GM23338 (cell line): ENCODE measurements around the gene HEBP1. TPM values are rescaled to one million over a fixed set of nuclear protein-coding genes. Genes with fewer than 3 reads are reported as not detected.
A peak's percentile ranks its signal among the peaks of the same experiment; 100 is the strongest.
"Not testable (repeated sequence)": the region's sequence is repeated elsewhere in the genome, so short reads cannot be mapped to it uniquely, and the experiment has no call there.

ENCODE experiments used
- ATAC-seq: fragments of 200-7000 bp; cut with Tn5 transposase; 3 replicates; pipeline ENCODE4 v1.9.1; 2020
- DNase-seq: peaks from one replicate; pipeline ENCODE4 v3.0.0-alpha.2; 2015; ENCODE audit warnings: low spot score
- H2AFZ ChIP-seq: fragments of 200-600 bp; sonication (generic); 2 replicates; pipeline ENCODE4 v1.8.0; 2016; ENCODE audit warnings: antibody characterized with exemption, mild to moderate bottlenecking, moderate library complexity
- H3F3A ChIP-seq: fragments of 200-600 bp; sonication (generic); replicated peaks from 2 replicates; pipeline ENCODE4 v1.8.0; 2017; ENCODE audit warnings: antibody characterized with exemption, mixed run types, low read depth
- H3K27ac ChIP-seq: fragments of 200-600 bp; sonication (generic); 2 replicates; pipeline ENCODE4 v1.6.1; 2016; ENCODE audit warnings: low read depth
- H3K27me3 ChIP-seq: fragments of 200-600 bp; sonication (generic); 2 replicates; pipeline ENCODE4 v1.8.0; 2016; ENCODE audit warnings: mild to moderate bottlenecking, mixed run types, moderate library complexity; ENCODE audit not compliant: insufficient read depth
- H3K36me3 ChIP-seq: fragments of 200-600 bp; sonication (generic); 2 replicates; pipeline ENCODE4 v1.8.0; 2016; ENCODE audit warnings: mild to moderate bottlenecking; ENCODE audit not compliant: insufficient read depth
- H3K4me1 ChIP-seq: fragments of 200-600 bp; sonication (generic); 2 replicates; pipeline ENCODE4 v1.8.0; 2016; ENCODE audit warnings: mild to moderate bottlenecking, moderate library complexity; ENCODE audit not compliant: insufficient read depth
- H3K4me2 ChIP-seq: fragments of 200-600 bp; sonication (generic); 2 replicates; pipeline ENCODE4 v1.7.1; 2017; ENCODE audit warnings: mixed run types
- H3K4me3 ChIP-seq: fragments of 200-600 bp; sonication (generic); 2 replicates; pipeline ENCODE4 v1.6.1; 2016; ENCODE audit warnings: mixed run types
- H3K79me2 ChIP-seq: fragments of 200-600 bp; sonication (generic); replicated peaks from 2 replicates; pipeline ENCODE4 v1.8.0; 2017; ENCODE audit warnings: mild to moderate bottlenecking; ENCODE audit not compliant: insufficient read depth
- H3K9me2 ChIP-seq: fragments of 200-600 bp; sonication (generic); 2 replicates; pipeline ENCODE4 v1.8.0; 2017; ENCODE audit not compliant: insufficient read depth
- H4K20me1 ChIP-seq: fragments of 200-600 bp; sonication (generic); replicated peaks from 2 replicates; pipeline ENCODE4 v1.8.0; 2017; ENCODE audit warnings: mild to moderate bottlenecking; ENCODE audit not compliant: insufficient read depth
- H3K27ac Mint-ChIP-seq: 2 replicates; pipeline ENCODE4 v1.8.0; 2020; ENCODE audit warnings: inconsistent platforms, mild to moderate bottlenecking, moderate library complexity, mixed read lengths
- H3K27me3 Mint-ChIP-seq: 3 replicates; pipeline ENCODE4 v1.8.0; 2022; ENCODE audit warnings: low read depth, mild to moderate bottlenecking, moderate library complexity, mixed read lengths, inconsistent platforms; ENCODE audit not compliant: insufficient read depth, poor library complexity
- H3K36me3 Mint-ChIP-seq: 3 replicates; pipeline ENCODE4 v1.8.0; 2021; ENCODE audit warnings: low read depth, mild to moderate bottlenecking, inconsistent platforms, moderate library complexity, mixed read lengths
- H3K4me1 Mint-ChIP-seq: 3 replicates; pipeline ENCODE4 v1.8.0; 2020; ENCODE audit warnings: mild to moderate bottlenecking, inconsistent platforms, mixed read lengths
- H3K4me3 Mint-ChIP-seq: 3 replicates; pipeline ENCODE4 v1.8.0; 2021; ENCODE audit warnings: moderate library complexity, mild to moderate bottlenecking, inconsistent platforms, mixed read lengths
- H3K9me3 Mint-ChIP-seq: 3 replicates; pipeline ENCODE4 v1.8.0; 2020; ENCODE audit warnings: moderate library complexity, mild to moderate bottlenecking, inconsistent platforms, mixed read lengths
- EZH2 ChIP-seq: fragments of 200-600 bp; sonication (generic); IDR thresholded peaks from one replicate; pipeline ENCODE4 v1.8.0; 2017; ENCODE audit warnings: antibody characterized with exemption, mild to moderate bottlenecking, low read depth; ENCODE audit not compliant: unreplicated experiment
- NANOG ChIP-seq: IDR thresholded peaks from 2 replicates; pipeline ENCODE4 v1.6.1; 2016; ENCODE audit warnings: antibody characterized with exemption, borderline replicate concordance
- POLR2AphosphoS5 ChIP-seq: IDR thresholded peaks from 2 replicates; pipeline ENCODE4 v1.6.1; 2016; ENCODE audit warnings: antibody characterized with exemption, low read depth
- REST ChIP-seq: IDR thresholded peaks from one replicate; pipeline ENCODE4 v1.6.1; 2018; ENCODE audit warnings: antibody characterized with exemption; ENCODE audit not compliant: unreplicated experiment
- ZNF331 ChIP-seq: fragments of 250-450 bp; sonication (Bioruptor Pico); IDR thresholded peaks from 2 replicates; pipeline ENCODE4 v1.5.0; 2020; ENCODE audit warnings: low read depth, mild to moderate bottlenecking, moderate library complexity
- polyA plus RNA-seq: library from polyadenylated mRNA; unstranded; fragments of >200 nt; fragmentation: Nextera tagmentation; extraction: Ambion mirVana; gene quantifications from 2 replicates; pipeline ENCODE4 v1.2.1, GENCODE V29; 2016
- total RNA-seq: library from RNA; depleted of rRNA; stranded (reverse); fragments of >200 nt; shearing (Covaris generic); gene quantifications from 2 replicates; pipeline ENCODE4 v1.2.3, GENCODE V29; 2014

The HEBP1 gene
- total and polyA plus RNA-seq, 2 experiments from 2014 or later: 25.2 to 45.1 TPM

GRCh38 chr12:13035335-13035734 is 35.3 kb upstream of the HEBP1 start:
- not testable (repeated sequence) for H3K4me1 ChIP-seq, H3K27ac ChIP-seq, H3K36me3 ChIP-seq

GRCh38 chr12:13033476-13033875 is 33.4 kb upstream of the HEBP1 start:
- Histone ChIP-seq H3K27me3 (no peaks in the 10 kb centered on the region), H3K9me2 (no peaks in the 10 kb centered on the region), H3K4me1 (peaks cover 16% of the 10 kb centered on the region), H3K36me3 (no peaks in the 10 kb centered on the region), H3K27ac (no peak overlapping the region), H3K4me2 (no peak overlapping the region), H3K4me3 (no peak overlapping the region), H3K79me2 (no peaks in the 10 kb centered on the region), H4K20me1 (no peaks in the 10 kb centered on the region), H2AFZ (no peak overlapping the region), H3F3A (no peaks in the 10 kb centered on the region)
- ATAC-seq: no peak
- Mint-ChIP-seq H3K4me1 (peaks cover 12% of the 10 kb centered on the region; the same call in 2 of the 3 replicates), H3K27me3 (no peaks in the 10 kb centered on the region), H3K27ac (no peak overlapping the region), H3K4me3 (no peak overlapping the region), H3K9me3 (no peaks in the 10 kb centered on the region), H3K36me3 (no peaks in the 10 kb centered on the region)
- no peak for TF ChIP-seq NANOG
- no peak for TF ChIP-seq POLR2AphosphoS5
- no peak for DNase-seq

More at GRCh38 chr12:13035335-13035734, 35.3 kb upstream of the HEBP1 start:
- not testable (repeated sequence) for H3K4me3 ChIP-seq, H4K20me1 ChIP-seq, H2AFZ ChIP-seq, H3K79me2 ChIP-seq, H3K4me1 Mint-ChIP-seq, H3K27ac Mint-ChIP-seq, DNase-seq, H3K36me3 Mint-ChIP-seq, ATAC-seq, H3K4me2 ChIP-seq, H3K4me3 Mint-ChIP-seq, H3K27me3 ChIP-seq, H3F3A ChIP-seq, H3K9me3 Mint-ChIP-seq, H3K9me2 ChIP-seq, H3K27me3 Mint-ChIP-seq

- 0 out of 2 replicates have a peak overlapping the region, but pooled peaks have one; percentile 26 for H2AFZ ChIP-seq
- Mint-ChIP-seq H3K27me3 (no peaks in the 10 kb centered on the region), H3K27ac (no peak overlapping the region), H3K36me3 (no peaks in the 10 kb centered on the region), H3K9me3 (no peaks in the 10 kb centered on the region), H3K4me3 (no peak overlapping the region), H3K4me1 (peaks cover 15% of the 10 kb centered on the region)
- ATAC-seq: no peak
- H4K20me1 ChIP-seq: no peaks in the 10 kb centered on the region
- peaks cover 16% of the 10 kb centered on the region for H3K4me1 ChIP-seq
- no peak overlapping the region for H3K4me3 ChIP-seq
- no peak overlapping the region for H3K27ac ChIP-seq
- H3F3A ChIP-seq: no peaks in the 10 kb centered on the region
- no peak overlapping the region for H3K4me2 ChIP-seq
- DNase-seq: no peak
- H3K9me2 ChIP-seq: no peaks in the 10 kb centered on the region
- no peaks in the 10 kb centered on the region for H3K36me3 ChIP-seq
- H3K27me3 ChIP-seq: no peaks in the 10 kb centered on the region
- TF ChIP-seq ZNF331 (no peak), EZH2 (no peak), NANOG (no peak), POLR2AphosphoS5 (no peak), REST (no peak)
- H3K79me2 ChIP-seq: no peaks in the 10 kb centered on the region
Observed at GRCh38 chr12:13032164-13032563, 32.1 kb upstream of the HEBP1 start.
